Caki2 (cell line): ENCODE measurements around the gene SOX11. TPM values are rescaled to one million over a fixed set of nuclear protein-coding genes. Genes with fewer than 3 reads are reported as not detected.
"Not testable (repeated sequence)": the region's sequence is repeated elsewhere in the genome, so short reads cannot be mapped to it uniquely, and the experiment has no call there.

Experiments used
- DNase-seq: peaks from one replicate; pipeline ENCODE4 v3.0.0-alpha.2; 2015; ENCODE audit warnings: low read depth
- in situ Hi-C: cut with HindIII; loops from 2 replicates; pipeline ENCODE4 v1.10.0; 2016; ENCODE audit warnings: low sequenced_read_pairs, low pct_unique_long_range_greater_than_20kb, mixed read lengths
- total RNA-seq: library from RNA; depleted of rRNA; stranded (reverse); fragments of >200 nt; shearing (Covaris generic); gene quantifications from 2 replicates; pipeline ENCODE4 v1.2.3, GENCODE V29; 2014; ENCODE audit warnings: low replicate concordance; rRNA removed

SOX11 gene
- total RNA-seq = not detected in 2 replicates

- DNase-seq = no peak
- in situ Hi-C loops = no loop called here
Measured at GRCh38 chr2:5691985-5692529, at the start of gene SOX11. TSS of gene SOX11 (plus strand) at chr2:5692384. CDS start at chr2:5692722, 338 bp downstream.

DNA sequence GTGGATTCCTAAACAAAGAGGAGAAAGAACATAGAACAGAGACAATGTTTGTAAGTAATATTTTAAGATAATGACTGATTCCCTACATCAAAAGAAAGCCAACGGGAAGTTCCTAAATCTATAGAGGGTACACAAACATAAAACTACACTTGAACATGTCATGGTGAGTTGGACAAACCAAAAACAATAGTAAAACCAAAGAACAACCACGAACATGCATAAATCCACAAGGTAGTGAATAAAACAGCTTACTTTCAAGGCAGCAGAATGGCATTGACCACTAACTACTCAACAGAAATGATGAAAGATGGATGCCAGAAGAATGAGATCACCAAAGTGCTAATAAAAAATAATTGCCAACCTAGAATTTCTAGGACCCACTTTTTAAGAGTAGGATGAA, 39.5 kb upstream of the SOX11 start:
- in situ Hi-C loops = not testable (repeated sequence)

GRCh38 chr2:5653756-5654155, 38.4 kb upstream of the SOX11 start:
- in situ Hi-C loops, DNase-seq: not testable (repeated sequence)

More for the DNA sequence above, 39.5 kb upstream of the SOX11 start:
- DNase-seq = not testable (repeated sequence)

DNA sequence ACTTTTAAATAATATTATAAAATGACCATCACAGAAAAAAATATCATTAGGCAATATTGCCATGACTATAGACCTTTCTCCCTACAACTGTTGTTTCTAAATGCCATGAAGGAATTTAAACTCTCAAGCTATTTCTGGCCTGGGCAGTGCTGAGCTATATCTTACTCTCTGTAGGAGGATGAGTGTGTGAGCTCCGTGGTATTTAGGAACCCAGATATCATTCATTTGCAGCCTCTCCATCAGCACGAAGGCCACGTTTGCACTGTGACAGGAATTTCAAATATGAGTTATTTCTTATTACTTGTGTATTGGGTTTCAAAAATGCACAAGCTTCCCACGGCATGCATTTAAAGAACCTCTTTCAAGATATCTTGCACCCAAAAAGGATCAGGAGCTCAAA, 35.0 kb upstream of the SOX11 start:
- in situ Hi-C loops = no loop called here
- DNase-seq = no peak

DNA sequence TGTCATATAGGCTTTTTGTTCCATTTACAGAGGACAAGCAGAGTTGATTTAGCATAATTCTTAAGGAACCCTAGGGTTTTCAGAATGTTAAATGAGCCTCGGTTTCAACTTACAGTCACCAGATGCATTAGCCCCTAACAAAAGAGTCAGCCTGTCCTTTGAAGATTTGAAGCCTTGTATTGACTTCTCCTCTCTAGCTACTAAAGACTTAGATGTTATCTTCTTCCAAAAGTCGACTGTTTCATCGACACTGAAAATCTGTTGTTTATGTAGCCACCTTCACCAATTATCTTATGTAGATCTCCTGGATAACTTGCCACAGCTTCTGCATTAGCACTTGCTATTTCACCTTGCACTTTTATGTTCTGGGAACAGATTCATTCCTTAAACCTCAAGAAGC, 31.6 kb upstream of the SOX11 start:
- DNase-seq = no peak
- in situ Hi-C loops = no loop called here

DNA sequence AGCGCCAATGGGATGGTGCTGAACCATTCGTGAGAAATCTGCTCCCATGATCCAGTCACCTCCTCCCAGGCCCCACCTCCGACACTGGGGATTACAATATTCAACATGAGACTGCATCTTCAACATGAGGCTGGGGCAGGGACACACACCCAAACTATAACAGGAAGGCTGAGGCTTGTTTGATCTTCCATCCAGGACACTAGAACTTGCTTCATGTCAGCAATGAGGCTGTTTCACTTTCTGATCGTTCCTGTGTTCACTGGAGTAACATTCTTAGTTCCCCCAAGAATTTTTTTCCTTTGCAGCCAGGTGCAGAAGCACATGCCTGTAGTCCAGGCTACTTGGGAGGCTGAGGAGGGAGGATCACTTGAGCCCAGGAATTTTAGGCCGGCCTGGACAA, 30.8 kb upstream of the SOX11 start:
- DNase-seq = no peak
- in situ Hi-C loops = no loop called here

DNA sequence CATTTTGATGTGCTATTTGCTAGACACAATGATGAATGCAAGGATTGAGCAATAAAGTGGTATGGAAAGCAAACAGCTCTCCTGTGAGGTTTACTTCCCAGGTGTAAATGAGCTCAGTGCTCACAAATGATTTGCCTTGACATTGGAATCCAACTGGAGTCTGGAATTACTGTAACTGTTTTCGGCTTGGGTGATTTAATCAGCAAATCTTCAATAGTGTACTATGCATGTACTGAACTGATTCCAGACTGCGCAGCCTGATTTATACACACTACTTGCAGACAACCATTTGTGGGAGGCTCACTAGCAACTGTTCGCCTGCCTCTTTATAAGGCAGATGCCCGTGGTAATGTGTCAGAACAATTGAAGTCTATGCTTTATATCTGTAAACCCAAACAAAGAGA, 27.9 kb upstream of the SOX11 start:
- no peak for DNase-seq
- in situ Hi-C loops = no loop called here

DNA sequence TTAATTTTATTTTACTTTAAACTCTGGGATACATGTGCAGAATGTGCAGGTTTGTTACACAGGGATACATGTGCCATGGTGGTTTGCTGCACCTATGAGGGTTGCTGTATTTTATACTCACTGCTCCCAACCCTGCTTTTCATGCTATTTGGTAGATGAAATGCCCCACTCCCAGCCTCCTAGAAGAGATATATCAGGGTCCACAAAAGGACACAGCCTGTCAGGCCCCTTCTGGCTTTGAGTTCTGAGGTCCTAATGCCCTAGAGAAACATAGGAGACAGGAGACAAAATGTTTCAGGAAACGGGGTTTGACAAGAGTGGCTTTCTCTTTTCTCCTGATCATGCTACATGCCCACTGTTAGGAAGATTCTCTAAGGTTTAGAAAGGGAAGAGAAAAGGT, 27.1 kb upstream of the SOX11 start:
- DNase-seq = no peak

DNA sequence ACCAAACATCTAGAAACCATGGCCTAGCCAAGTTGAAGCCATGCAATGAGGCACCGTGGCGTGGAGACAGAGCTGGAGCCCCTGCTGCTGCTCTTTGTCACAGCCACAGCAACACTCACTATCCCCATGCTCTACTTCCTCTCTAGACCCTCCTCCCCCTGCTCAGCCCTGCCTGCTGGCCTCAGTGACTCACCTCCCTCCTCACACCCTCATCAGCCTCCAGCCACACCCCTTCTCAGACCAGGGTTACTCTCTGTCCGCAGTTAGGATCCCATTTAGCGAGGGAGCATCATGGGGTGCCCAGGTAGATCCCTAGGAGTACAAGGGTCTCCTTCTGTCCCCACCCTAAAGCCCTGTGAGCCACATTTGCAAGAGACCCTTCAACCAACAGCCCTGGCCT, 25.4 kb upstream of the SOX11 start:
- in situ Hi-C loops = no loop called here
- DNase-seq = no peak

More for the DNA sequence above, 27.1 kb upstream of the SOX11 start:
- in situ Hi-C loops = no loop called here

DNA sequence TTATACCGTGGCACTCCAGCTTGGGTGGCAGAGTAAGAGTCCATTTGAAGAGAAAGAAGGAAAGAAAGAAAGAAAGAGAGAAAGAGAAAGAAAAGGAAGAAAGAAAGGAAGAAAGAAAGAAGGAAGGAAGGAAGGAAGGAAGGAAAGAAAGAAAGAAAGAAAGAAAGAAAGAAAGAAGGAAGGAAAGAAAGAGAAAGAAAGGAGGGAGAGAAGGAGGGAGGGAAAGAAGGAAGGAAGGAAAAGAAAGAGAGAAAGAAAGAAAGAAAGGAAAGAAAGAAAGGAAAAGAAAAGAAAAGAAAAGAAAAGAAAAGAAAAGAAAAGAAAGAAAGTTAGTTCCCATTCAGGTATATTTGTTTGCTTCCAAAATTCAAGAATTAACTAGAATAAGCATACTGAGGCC, 24.5 kb upstream of the SOX11 start:
- in situ Hi-C loops, DNase-seq: not testable (repeated sequence)

DNA sequence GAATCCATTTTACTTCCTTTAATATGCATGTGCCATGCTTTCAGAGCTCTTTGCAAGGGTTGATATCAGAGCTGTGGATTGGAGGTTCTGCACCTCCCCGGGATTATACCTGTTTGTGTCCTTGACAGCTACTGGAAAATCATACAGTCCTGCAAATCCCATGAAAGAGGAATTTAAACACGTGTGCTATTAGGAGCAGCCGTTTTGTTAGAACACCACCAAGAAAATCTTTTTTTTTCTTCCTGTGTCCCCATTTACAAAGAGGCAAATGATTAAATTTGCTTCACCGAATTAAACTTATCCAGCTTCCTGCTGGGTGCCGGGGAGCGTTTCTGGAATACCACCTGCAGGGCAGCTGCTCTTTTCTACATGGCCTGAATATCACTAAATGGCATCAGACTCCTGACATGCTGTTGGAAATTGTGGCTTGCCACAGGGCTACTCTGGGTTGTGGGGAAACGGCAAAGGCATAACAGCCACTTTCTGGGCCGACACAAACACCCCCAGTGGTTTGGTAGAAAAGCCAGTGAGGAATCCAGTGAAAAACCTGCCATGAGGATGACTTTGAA, 23.4 kb upstream of the SOX11 start:
- DNase-seq = no peak
- in situ Hi-C loops = no loop called here

DNA sequence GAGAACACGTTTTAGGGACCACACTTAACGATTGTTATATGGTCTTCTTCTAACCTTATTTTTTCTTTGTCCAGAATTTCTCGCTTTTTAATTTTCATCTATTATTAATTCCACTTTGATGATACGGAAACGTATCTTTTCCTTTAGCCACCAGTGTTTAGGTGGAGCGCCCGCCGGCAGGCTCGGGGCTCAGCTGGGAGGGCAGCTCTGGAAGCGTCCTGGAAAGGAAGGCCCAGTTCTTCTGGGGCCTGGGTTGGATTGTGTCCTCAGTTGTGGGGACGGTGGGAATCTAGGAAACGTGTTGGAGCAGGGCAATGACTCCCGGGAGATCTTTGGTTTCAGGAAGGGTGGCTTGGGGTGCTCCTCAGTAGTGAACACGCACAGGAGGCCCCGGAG, 19.4 kb upstream of the SOX11 start:
- in situ Hi-C loops = no loop called here
- DNase-seq = no peak

- in situ Hi-C loops = no loop called here
- no peak for DNase-seq
Measured at GRCh38 chr2:5673145-5674025, 18.8 kb upstream of the SOX11 start.

DNA sequence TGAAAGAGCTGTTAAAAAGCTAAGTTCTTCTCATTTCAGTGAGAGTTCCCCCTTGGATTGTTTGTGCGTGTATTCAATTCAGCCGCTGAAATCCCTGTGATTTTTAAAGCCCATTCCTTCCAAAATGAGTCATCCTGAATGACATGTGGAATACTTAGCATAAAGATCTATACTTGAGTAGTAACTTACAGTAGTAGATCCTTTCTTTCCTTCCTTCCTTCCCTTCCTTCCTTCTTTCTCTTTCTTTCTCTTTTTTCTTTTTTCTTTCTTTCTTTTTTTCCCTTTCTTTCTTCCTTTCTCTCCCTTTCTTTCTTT, 18.2 kb upstream of the SOX11 start:
- in situ Hi-C loops = no loop called here
- no peak for DNase-seq

DNA sequence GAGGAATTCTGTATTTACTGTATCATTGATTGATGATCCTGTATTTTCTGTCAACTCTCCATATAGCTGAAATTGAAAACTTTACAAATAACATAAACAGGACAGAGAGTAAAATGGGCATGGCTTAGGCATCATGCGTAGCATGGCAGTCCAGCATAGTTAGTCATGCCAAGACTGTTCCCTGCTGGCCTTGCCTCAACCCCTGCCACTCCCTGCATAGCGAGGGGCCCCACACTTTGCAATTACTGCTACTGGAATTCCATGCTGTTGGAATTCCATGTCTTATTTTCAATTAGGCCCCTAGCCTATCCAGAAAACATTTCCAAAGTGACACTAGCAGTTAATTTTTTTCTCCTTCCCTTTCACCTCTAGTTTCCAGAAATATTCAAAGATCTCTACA, 15.1 kb upstream of the SOX11 start:
- no peak for DNase-seq
- in situ Hi-C loops = no loop called here

GRCh38 chr2:5683471-5683870, 8.7 kb upstream of the SOX11 start:
- DNase-seq = no peak
- in situ Hi-C loops = no loop called here

DNA sequence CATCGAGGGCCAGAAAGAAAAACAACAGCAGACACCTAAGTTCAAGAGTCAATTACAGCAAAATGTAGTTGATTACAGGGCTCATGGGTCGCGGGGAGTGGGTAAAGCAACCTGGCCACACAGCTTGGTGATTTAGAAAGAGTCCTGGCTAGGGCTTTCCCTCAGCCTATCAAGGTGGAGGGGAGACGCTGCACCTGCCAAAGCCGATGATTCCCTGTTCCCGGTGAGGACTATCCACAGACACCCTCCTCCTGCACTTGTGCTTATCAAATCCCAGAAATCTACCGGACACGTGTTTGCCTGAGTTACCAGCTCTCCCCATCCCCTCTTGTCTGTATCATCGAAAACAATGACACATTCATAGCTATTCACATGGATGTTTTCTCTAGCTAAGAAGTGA, 7.0 kb upstream of the SOX11 start:
- in situ Hi-C loops = no loop called here
- DNase-seq = no peak

- DNase-seq = no peak
- in situ Hi-C loops = no loop called here
Measured at GRCh38 chr2:5686068-5686467, 6.1 kb upstream of the SOX11 start.

DNA sequence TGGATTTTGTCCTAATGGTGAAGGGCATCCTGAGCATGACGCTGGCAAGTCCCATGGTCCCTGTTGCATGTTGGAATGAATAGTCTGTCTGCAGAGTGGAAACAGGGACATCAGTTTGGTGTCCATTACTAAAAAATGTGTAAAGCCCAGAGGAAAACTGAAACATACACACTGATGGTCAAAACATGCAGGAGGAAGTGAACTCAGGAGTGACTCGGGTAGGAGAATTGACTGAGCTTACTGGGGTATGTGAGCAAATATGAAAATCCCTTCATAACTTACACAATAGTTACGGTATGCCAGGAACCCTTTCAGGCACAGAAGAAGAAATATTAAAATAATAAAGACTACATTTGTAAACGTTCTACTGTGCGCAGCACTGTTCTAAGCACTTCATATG, 5.6 kb upstream of the SOX11 start:
- DNase-seq = no peak
- in situ Hi-C loops = no loop called here

GRCh38 chr2:5689750-5690149, 2.4 kb upstream of the SOX11 start:
- in situ Hi-C loops = no loop called here
- DNase-seq = no peak
